ENCODE measurements around the gene ILDR1. TPM values are rescaled to one million over a fixed set of nuclear protein-coding genes. Genes with fewer than 3 reads are reported as not detected.

Gene ILDR1
- total and polyA plus RNA-seq, 2 experiments from 2014 or later = 1.5 to 1.8 TPM

DNA sequence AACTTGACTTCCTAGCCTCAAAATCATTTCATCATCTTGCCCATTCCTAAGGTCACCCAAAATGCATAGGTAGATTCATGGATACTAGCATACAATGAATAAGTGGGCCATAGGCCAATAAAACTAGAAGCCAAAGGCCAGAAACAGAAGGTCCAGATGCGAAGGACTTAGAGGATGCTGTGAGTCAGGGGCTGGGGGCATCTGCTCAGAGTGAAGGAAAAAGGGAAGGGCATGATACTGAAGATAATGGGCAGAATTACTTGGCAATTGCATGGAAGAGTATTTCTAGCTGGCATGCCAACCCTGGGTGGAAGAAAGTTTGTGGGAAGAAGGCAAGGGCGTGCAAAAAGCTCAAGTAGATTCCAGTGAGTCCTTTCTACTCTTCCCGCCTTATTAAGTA is 27.5 kb downstream of the ILDR1 start:
- TF ChIP-seq EZH2 (IDR thresholded peaks at IDR 0.05; ENCODE audit: borderline replicate concordance) (no peak), EZH2phosphoT487 (IDR thresholded peaks at IDR 0.05; ENCODE audit: low read depth, severe bottlenecking, unreplicated experiment) (no peak)
- TF ChIP-seq, protein P1, sequence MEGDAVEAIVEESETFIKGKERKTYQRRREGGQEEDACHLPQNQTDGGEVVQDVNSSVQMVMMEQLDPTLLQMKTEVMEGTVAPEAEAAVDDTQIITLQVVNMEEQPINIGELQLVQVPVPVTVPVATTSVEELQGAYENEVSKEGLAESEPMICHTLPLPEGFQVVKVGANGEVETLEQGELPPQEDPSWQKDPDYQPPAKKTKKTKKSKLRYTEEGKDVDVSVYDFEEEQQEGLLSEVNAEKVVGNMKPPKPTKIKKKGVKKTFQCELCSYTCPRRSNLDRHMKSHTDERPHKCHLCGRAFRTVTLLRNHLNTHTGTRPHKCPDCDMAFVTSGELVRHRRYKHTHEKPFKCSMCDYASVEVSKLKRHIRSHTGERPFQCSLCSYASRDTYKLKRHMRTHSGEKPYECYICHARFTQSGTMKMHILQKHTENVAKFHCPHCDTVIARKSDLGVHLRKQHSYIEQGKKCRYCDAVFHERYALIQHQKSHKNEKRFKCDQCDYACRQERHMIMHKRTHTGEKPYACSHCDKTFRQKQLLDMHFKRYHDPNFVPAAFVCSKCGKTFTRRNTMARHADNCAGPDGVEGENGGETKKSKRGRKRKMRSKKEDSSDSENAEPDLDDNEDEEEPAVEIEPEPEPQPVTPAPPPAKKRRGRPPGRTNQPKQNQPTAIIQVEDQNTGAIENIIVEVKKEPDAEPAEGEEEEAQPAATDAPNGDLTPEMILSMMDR (IDR thresholded peaks at IDR 0.05; ENCODE audit: poor library complexity) = no peak
- no peaks in the 10 kb centered on the region for H3K27me3 ChIP-seq
- H4K20me1 ChIP-seq (ENCODE audit: insufficient read depth, poor library complexity, severe bottlenecking) = no peaks in the 10 kb centered on the region
- no peak for DNase-seq (ENCODE audit: low spot score)
- no peaks in the 10 kb centered on the region for H3K79me2 ChIP-seq
- H3K4me1 ChIP-seq (ENCODE audit: insufficient read depth) = peaks cover 6% of the 10 kb centered on the region
- H3K4me2 ChIP-seq = no peak overlapping the region
- no peaks in the 10 kb centered on the region for H3K9me2 ChIP-seq (replicated peaks; ENCODE audit: insufficient read depth)
- 90% methylated on average over 3 of the region's 3 CpGs for WGBS (ENCODE audit: low lambda C conversion rate, missing lambda C conversion rate)
- H2AFZ ChIP-seq = no peak overlapping the region
- H3K27ac ChIP-seq = no peak overlapping the region
- H3K9me3 ChIP-seq (ENCODE audit: low read depth) = no peaks in the 10 kb centered on the region
- H3K36me3 ChIP-seq (replicated peaks; ENCODE audit: insufficient read depth, low read depth) = no peaks in the 10 kb centered on the region
- H3K4me3 ChIP-seq = no peak overlapping the region

DNA sequence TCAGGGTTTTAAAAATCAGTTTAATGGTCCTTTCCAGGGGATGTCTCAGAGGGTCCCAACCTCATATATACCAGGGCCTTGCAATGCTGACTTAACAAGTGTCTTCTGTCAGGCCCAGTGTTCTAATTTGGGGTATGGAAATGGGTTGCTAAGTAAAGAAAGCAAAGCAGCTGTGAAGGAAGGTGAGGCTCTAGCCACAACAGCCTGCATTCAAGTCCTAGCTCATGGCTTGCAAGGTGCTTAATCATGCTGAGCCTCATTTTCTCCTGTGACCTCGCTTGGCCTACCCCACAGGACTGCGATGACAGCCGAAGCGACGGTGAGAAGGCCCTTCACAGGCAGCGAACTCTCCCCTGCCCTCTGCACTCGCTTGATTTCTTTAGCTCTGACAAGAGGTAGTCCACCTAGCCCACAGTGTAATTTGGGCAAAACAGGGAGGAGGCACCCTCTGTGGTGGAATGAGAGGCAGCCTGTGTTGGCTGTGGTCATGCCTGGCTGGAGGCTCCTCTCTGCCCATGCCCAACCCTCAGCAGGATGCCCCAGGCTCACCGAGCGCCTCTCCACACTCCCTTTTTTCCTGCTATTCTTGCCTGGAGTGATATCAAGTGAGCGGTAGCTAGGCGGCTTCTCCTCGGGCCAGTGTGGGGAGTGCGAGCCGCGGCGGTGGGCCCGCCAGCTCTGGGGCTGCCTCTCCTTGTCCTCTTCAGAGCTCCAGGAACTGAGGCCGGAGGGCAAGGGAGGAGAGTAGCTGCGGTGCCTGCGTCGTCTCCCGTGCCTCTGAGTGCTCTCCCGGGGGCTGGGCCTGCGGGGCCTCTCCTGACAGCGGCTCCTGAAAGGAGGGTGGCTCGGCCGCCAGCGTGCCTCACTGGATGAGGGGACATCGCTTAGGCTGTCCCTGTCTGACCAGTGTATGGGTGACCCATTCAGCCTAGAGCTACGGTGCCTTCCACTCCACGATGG is 29.2 kb downstream of the ILDR1 start:
- H3K27me3 ChIP-seq = no peaks in the 10 kb centered on the region
- no peaks in the 10 kb centered on the region for H3K9me3 ChIP-seq (ENCODE audit: low read depth)
- no peaks in the 10 kb centered on the region for H3K36me3 ChIP-seq (replicated peaks; ENCODE audit: insufficient read depth, low read depth)
- no peaks in the 10 kb centered on the region for H3K9me2 ChIP-seq (replicated peaks; ENCODE audit: insufficient read depth)
- H3K4me3 ChIP-seq = no peak overlapping the region
- no peak overlapping the region for H3K4me2 ChIP-seq
- TF ChIP-seq EZH2 (IDR thresholded peaks at IDR 0.05; ENCODE audit: borderline replicate concordance) = no peak
- TF ChIP-seq, protein P1 (IDR thresholded peaks at IDR 0.05; ENCODE audit: poor library complexity) = no peak
- TF ChIP-seq EZH2phosphoT487 (IDR thresholded peaks at IDR 0.05; ENCODE audit: low read depth, severe bottlenecking, unreplicated experiment) = no peak
- WGBS (ENCODE audit: low lambda C conversion rate, missing lambda C conversion rate) = 94% methylated on average over 30 of the region's 31 CpGs
- H4K20me1 ChIP-seq (ENCODE audit: insufficient read depth, poor library complexity, severe bottlenecking) = no peaks in the 10 kb centered on the region
- no peak overlapping the region for H3K27ac ChIP-seq
- H2AFZ ChIP-seq = no peak overlapping the region
- no peak for DNase-seq (ENCODE audit: low spot score)
- peaks cover 4% of the 10 kb centered on the region for H3K4me1 ChIP-seq (ENCODE audit: insufficient read depth)
- no peaks in the 10 kb centered on the region for H3K79me2 ChIP-seq

DNA sequence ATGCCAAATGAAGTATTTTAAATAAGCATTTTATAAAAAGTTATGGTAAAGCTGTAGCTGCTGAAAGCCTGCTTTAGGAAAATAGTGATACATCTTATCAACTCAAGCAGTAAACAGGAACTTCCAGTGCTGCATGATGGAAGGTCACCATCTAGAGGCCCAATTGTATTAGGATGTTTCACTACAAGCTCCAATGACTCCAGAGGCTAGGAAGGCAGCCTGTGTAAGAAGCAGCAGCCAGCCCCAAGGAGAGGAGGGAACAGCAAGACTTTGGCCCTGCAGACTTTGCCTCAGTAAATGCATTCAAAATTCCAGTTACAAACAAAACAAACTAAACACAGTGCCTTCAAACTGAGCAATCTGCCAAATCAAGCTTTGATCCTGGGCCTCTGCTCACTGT is 32.1 kb downstream of the ILDR1 start:
- H2AFZ ChIP-seq = no peak overlapping the region
- no peak overlapping the region for H3K27ac ChIP-seq
- no peaks in the 10 kb centered on the region for H3K36me3 ChIP-seq (replicated peaks; ENCODE audit: insufficient read depth, low read depth)
- TF ChIP-seq, protein P1 (IDR thresholded peaks at IDR 0.05; ENCODE audit: poor library complexity) = peak; percentile 31
- no peak for TF ChIP-seq EZH2 (IDR thresholded peaks at IDR 0.05; ENCODE audit: borderline replicate concordance)
- no peaks in the 10 kb centered on the region for H3K79me2 ChIP-seq
- no peak overlapping the region for H3K4me3 ChIP-seq
- H3K9me3 ChIP-seq (ENCODE audit: low read depth) = no peaks in the 10 kb centered on the region
- H4K20me1 ChIP-seq (ENCODE audit: insufficient read depth, poor library complexity, severe bottlenecking) = no peaks in the 10 kb centered on the region
- H3K27me3 ChIP-seq = no peaks in the 10 kb centered on the region
- DNase-seq (ENCODE audit: low spot score) = peak; percentile 47
- no peaks in the 10 kb centered on the region for H3K4me1 ChIP-seq (ENCODE audit: insufficient read depth)
- H3K9me2 ChIP-seq (replicated peaks; ENCODE audit: insufficient read depth) = no peaks in the 10 kb centered on the region
- no peak overlapping the region for H3K4me2 ChIP-seq
